Epithelial cell of esophagus (primary cell): ENCODE measurements around the gene OST4.

Source experiments
- DNase-seq: peaks from one replicate; pipeline ENCODE4 v3.0.0; 2010; ENCODE audit warnings: low read depth
- H3K4me3 ChIP-seq: 2 replicates; pipeline ENCODE4 v1.5.1; 2011; ENCODE audit warnings: mild to moderate bottlenecking, low read length, control low read depth
- TF ChIP-seq, protein P1 (sequence below): IDR thresholded peaks from 2 replicates; pipeline ENCODE4 v1.5.1; 2011; ENCODE audit warnings: low read depth, mild to moderate bottlenecking, low read length, control low read depth, inconsistent platforms; ENCODE audit not compliant: insufficient read depth; ENCODE audit errors: missing control alignments

Gene OST4

DNA sequence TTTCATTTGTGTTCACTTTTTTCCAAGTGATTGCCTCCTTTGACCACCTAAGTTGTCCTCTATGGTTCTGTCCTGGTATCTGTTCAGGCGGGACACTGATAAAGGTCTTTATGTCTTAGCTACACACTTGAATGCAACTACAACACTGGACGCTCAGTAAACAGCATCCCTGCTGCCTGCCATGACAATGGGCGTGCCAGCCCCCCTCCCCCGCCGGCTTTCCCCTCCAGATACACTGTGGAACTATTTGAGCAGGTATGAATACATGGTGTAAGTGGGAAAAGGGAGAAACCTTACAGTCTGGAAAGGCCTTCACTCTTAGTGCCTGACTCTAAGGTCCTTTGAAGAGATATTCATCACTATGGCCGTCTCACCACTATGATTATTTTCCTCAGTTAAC, 14.3 kb downstream of the OST4 start:
- DNase-seq = no peak
- TF ChIP-seq, protein P1, sequence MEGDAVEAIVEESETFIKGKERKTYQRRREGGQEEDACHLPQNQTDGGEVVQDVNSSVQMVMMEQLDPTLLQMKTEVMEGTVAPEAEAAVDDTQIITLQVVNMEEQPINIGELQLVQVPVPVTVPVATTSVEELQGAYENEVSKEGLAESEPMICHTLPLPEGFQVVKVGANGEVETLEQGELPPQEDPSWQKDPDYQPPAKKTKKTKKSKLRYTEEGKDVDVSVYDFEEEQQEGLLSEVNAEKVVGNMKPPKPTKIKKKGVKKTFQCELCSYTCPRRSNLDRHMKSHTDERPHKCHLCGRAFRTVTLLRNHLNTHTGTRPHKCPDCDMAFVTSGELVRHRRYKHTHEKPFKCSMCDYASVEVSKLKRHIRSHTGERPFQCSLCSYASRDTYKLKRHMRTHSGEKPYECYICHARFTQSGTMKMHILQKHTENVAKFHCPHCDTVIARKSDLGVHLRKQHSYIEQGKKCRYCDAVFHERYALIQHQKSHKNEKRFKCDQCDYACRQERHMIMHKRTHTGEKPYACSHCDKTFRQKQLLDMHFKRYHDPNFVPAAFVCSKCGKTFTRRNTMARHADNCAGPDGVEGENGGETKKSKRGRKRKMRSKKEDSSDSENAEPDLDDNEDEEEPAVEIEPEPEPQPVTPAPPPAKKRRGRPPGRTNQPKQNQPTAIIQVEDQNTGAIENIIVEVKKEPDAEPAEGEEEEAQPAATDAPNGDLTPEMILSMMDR = no peak
- no peak overlapping the region for H3K4me3 ChIP-seq

DNA sequence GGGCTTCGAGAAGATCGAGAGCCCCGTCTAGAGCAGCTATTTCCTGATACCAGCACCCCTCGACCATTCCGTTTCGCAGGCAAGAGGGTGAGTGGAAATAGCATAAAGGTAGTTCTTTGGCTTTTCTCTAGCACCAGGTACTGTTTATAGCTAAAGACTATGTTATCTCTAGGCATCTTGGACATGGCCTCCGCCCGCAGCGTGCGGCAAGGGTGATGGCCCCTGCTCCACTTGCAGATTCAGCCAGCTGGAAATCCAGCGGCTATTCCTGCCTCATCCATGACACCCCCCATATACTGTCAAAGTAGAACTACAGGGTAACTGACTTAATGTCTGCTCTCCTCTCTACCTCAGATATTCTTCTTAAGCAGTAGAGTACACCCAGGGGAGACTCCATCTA, 16.7 kb downstream of the OST4 start:
- DNase-seq = no peak

DNA sequence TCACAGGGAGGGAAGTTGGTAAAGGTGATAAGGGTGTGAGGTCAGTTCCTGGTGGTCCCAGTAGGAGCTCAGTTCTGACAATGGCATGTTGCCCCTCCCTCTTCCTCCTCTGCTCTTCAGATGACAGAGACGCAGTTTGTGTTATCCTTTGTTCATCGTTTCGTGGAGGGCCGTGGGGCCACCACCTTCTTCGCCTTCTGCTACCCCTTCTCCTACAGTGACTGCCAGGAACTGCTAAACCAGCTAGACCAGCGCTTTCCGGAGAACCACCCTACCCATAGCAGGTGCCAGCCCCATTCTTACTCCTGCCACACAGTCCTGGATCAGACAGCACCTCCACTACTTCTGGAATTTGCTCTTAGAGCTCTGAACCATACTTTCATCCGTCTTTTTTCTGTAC, 17.7 kb downstream of the OST4 start:
- H3K4me3 ChIP-seq = no peak overlapping the region
- TF ChIP-seq, protein P1 = no peak
- no peak for DNase-seq

More for the DNA sequence above, 16.7 kb downstream of the OST4 start:
- no peak overlapping the region for H3K4me3 ChIP-seq
- TF ChIP-seq, protein P1 = no peak

DNA sequence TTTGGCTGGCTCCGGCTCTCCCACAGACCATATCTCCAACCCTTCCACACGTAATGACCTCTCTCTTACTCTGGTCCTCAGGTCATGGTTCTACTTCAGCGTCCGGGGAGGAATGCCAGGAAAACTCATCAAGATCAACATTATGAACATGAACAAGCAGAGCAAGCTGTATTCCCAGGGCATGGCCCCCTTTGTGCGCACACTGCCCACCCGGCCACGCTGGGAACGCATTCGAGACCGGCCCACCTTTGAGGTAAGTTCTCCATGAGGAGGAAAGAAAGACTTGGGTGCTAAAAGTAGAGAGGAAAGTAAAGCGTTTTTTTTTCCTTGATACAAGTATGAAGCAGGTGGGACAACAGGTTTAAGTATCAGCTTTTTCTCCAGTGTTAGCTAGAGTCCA, 18.1 kb downstream of the OST4 start:
- no peak for DNase-seq
- TF ChIP-seq, protein P1 = no peak
- no peak overlapping the region for H3K4me3 ChIP-seq

DNA sequence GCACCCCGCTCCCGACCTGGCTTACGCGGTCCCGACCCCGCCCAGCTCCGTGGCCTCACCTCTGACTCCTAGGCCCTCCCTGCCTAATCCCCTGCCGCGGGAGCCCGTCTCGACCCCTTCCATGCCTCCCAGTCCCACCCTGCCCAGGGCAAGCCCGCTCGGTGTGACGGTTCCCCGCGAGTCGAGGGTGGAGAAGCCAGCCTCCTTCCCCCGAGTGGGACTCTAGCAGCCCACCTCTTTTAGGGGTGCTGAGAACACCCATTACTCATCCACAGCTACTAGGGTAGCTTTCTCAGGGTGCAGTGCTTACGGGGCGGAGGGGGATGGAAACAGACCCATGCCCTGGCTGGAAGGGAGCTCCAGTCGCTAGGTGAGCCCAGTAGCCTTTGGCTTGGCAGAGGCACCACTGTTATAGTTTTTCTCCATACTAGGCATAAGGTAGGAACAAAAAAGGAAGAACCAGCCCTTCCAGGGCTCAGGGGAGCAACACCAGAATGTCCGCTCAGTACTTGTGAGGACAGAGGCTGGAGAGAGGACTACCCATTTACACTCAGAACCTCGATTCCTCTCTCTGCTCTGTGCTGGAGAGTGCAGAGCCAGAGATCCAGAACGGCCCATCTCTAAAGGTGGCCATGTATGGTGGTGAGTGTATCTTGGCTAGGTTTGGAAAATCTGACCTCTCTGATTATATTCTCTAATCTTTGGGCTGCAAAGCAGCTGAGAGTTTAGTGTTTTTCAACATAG, 19.4 kb downstream of the OST4 start:
- DNase-seq = no peak
- H3K4me3 ChIP-seq = peak overlapping the region; percentile 86
- TF ChIP-seq, protein P1 = no peak

DNA sequence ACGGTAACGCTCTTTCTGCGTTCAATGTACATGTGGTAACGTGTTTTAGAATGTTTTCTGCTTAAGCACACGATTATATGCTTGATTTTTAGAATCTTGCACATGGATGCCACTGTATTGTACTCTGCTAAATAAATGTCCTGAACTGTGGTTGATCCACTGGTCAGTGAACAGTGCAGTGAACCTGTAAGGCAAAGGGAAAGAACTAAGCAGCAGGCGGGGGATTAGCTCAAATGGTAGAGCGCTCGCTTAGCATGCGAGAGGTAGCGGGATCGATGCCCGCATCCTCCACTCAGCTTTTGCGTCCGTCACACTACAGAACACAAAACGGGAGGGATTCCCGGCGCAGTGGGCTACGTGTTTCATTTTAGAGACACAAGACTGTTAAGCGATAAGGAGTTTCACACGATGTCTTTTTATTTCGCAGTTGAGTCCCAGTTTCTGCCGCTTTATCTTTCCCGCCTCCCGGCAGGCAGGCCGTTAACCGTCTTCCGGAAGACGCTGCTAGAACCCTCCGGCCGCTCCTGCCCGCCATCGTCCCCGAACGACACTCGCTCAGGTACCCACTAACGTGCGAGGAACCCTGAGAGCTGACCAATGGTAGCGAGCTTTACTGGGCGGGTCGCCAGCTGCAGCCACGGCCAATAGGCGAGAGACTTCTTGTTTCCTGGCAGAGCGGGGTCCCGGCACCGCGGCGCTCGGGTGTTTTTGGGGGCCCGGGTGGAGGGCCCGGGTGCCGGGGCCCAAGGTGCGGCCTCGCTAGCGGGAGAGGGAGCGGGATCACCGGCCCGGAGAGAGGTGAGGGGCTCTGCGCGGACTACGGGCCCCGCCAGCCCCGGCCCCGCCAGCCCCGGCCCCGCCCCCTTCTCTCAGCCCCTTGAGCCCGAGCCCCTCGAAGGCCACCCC, 20.2 kb downstream of the OST4 start, which contains the start of gene AGBL5:
Gene AGBL5 (plus strand): TSS at position 673 of the 906 bp plus-strand sequence. CDS start 1,291 bp downstream, outside the sequence.
- TF ChIP-seq, protein P1 = no peak

More for the DNA sequence above, 20.2 kb downstream of the OST4 start, which contains the start of gene AGBL5:
- DNase-seq = peak; percentile 95
- peak within 1 kb of the TSS; percentile 86 for H3K4me3 ChIP-seq
